H1 (cell line): ENCODE data around the gene GCK. TPM values are rescaled to one million over a fixed set of nuclear protein-coding genes. Genes with fewer than 3 reads are reported as not detected.

Experiments used
- NANOG ChIP-seq: IDR thresholded peaks from 2 replicates; pipeline ENCODE4 v1.6.1; 2011; ENCODE audit warnings: low read length, low read depth, mild to moderate bottlenecking, inconsistent platforms; ENCODE audit not compliant: insufficient read depth, poor library complexity, severe bottlenecking
- polyA plus RNA-seq, 7 experiments: library from polyadenylated mRNA; depleted of rRNA in 3 of 7; stranded (reverse) in 5 of 7; unstranded in 2 of 7; fragments of >200 nt in 5 of 7; fragments of 200-250 nt in 2 of 7; gene quantifications; 1 replicate in 5 of 7; 2 replicates in 1 of 7; 4 replicates in 1 of 7; pipeline versions ENCODE4 v1.2.1 to v1.2.3, GENCODE V29; 2011 to 2013; ENCODE audit warnings: missing spikeins in 2 of 7, mixed read lengths in 2 of 7
- total RNA-seq: library from RNA; stranded (reverse); fragmentation: NEBNext Ultra II Directional; extraction: Animal tissue kit (Norgen Biotek cat#: 25700); gene quantifications from 2 replicates; pipeline ENCODE4 v1.2.1, GENCODE V29; 2021

Gene GCK
- total and polyA plus RNA-seq, 2 of the 8 experiments (the other 6 are each of a cell fraction or from before 2014, with no cell fraction given): 2.4 to 4.9 TPM

GRCh38 chr7:44215531-44215930 is 26.3 kb upstream of the GCK start (continued):
- TF ChIP-seq NANOG: no peak
